Liver (tissue), 9 donors: ENCODE measurements around the gene TNC. TPM values are rescaled to one million over a fixed set of nuclear protein-coding genes. Genes with fewer than 3 reads are reported as not detected.

Experiments used
- DNase-seq: peaks from one replicate; pipeline ENCODE4 v3.0.0-alpha.2; 2017; ENCODE audit warnings: low spot score
- H3K27ac ChIP-seq, 2 donors: one replicate each; pipeline ENCODE4 v1.7.0; 2013; ENCODE audit warnings: inconsistent platforms in 2 of 2, low read length in 2 of 2, control low read depth in 1 of 2, low read depth in 1 of 2, mild to moderate bottlenecking in 1 of 2
- H3K27me3 ChIP-seq, 4 donors: one replicate each; pipeline versions ENCODE4 v1.6.1 to v1.7.0; 2013; ENCODE audit warnings: low read length in 3 of 4, inconsistent platforms in 1 of 4, mild to moderate bottlenecking in 1 of 4, moderate library complexity in 1 of 4; ENCODE audit not compliant: control insufficient read depth in 4 of 4, insufficient read depth in 4 of 4
- H3K36me3 ChIP-seq, 4 donors: one replicate each; pipeline versions ENCODE4 v1.6.1 to v1.7.0; 2013; ENCODE audit warnings: low read length in 3 of 4, mild to moderate bottlenecking in 3 of 4, low read depth in 1 of 4, moderate library complexity in 1 of 4; ENCODE audit not compliant: control insufficient read depth in 4 of 4, insufficient read depth in 3 of 4
- H3K4me1 ChIP-seq, 4 donors: one replicate each; pipeline versions ENCODE4 v1.6.1 to v1.7.0; 2013; ENCODE audit warnings: low read length in 3 of 4, mild to moderate bottlenecking in 3 of 4, moderate library complexity in 1 of 4; ENCODE audit not compliant: control insufficient read depth in 4 of 4, insufficient read depth in 4 of 4
- H3K4me3 ChIP-seq, 3 donors: one replicate each; pipeline versions ENCODE4 v1.6.1 to v1.7.0; 2013; ENCODE audit warnings: low read length in 3 of 3, control low read depth in 1 of 3, low read depth in 1 of 3, mild to moderate bottlenecking in 1 of 3
- H3K9ac ChIP-seq, 2 donors: one replicate each; pipeline ENCODE4 v1.7.0; 2013; ENCODE audit warnings: low read length in 2 of 2, mild to moderate bottlenecking in 2 of 2, moderate library complexity in 2 of 2, control low read depth in 1 of 2, low read depth in 1 of 2
- H3K9me3 ChIP-seq, 4 donors: one replicate each; pipeline versions ENCODE4 v1.6.1 to v1.7.0; 2013; ENCODE audit warnings: low read length in 3 of 4; ENCODE audit not compliant: control insufficient read depth in 4 of 4
- ATF3 ChIP-seq: IDR thresholded peaks from 2 replicates; pipeline ENCODE4 v1.6.1; 2016; ENCODE audit warnings: antibody characterized with exemption
- CTCF ChIP-seq: fragments of 150-350 bp; IDR thresholded peaks from 2 replicates; pipeline ENCODE4 v1.5.1; 2017; ENCODE audit warnings: improper control_type of control experiment, low read depth, low read length; ENCODE audit not compliant: missing input control
- EGR1 ChIP-seq, 2 donors: IDR thresholded peaks; 2 replicates each; pipeline ENCODE4 v1.6.1; 2016 to 2018; ENCODE audit warnings: antibody characterized with exemption in 2 of 2, low read depth in 2 of 2
- FOXA1 ChIP-seq: IDR thresholded peaks from 2 replicates; pipeline ENCODE4 v1.6.1; 2016; ENCODE audit warnings: antibody characterized with exemption
- FOXA2 ChIP-seq: IDR thresholded peaks from 2 replicates; pipeline ENCODE4 v1.6.1; 2016; ENCODE audit warnings: antibody characterized with exemption
- GABPA ChIP-seq, 2 donors: IDR thresholded peaks in 1 of 2; conservative IDR thresholded peaks in 1 of 2; 2 replicates each; pipeline ENCODE4 v1.6.1; 2016; ENCODE audit warnings: antibody characterized with exemption in 2 of 2, mild to moderate bottlenecking in 1 of 2, moderate library complexity in 1 of 2
- HNF4A ChIP-seq, 2 donors: conservative IDR thresholded peaks; 2 replicates each; pipeline ENCODE4 v1.6.1; 2016; ENCODE audit warnings: antibody characterized with exemption in 2 of 2, mild to moderate bottlenecking in 2 of 2
- HNF4G ChIP-seq: IDR thresholded peaks from 2 replicates; pipeline ENCODE4 v1.6.1; 2016; ENCODE audit warnings: antibody characterized with exemption
- JUND ChIP-seq, 2 donors: IDR thresholded peaks; 2 replicates each; pipeline ENCODE4 v1.6.1; 2016; ENCODE audit warnings: antibody characterized with exemption in 2 of 2
- MAX ChIP-seq: IDR thresholded peaks from 2 replicates; pipeline ENCODE4 v1.6.1; 2016; ENCODE audit warnings: antibody characterized with exemption
- NR2F2 ChIP-seq: IDR thresholded peaks from 2 replicates; pipeline ENCODE4 v1.6.1; 2016; ENCODE audit warnings: antibody characterized with exemption
- RAD21 ChIP-seq, 2 donors: IDR thresholded peaks; 2 replicates each; pipeline ENCODE4 v1.6.1; 2016; ENCODE audit warnings: antibody characterized with exemption in 2 of 2, mild to moderate bottlenecking in 2 of 2
- REST ChIP-seq: IDR thresholded peaks from 2 replicates; pipeline ENCODE4 v1.6.1; 2016; ENCODE audit warnings: antibody characterized with exemption, mild to moderate bottlenecking
- RXRA ChIP-seq, 2 donors: IDR thresholded peaks; 2 replicates each; pipeline ENCODE4 v1.6.1; 2017 to 2018; ENCODE audit warnings: antibody characterized with exemption in 2 of 2, mild to moderate bottlenecking in 1 of 2
- SP1 ChIP-seq: IDR thresholded peaks from 2 replicates; pipeline ENCODE4 v1.6.1; 2018; ENCODE audit warnings: antibody characterized with exemption, mild to moderate bottlenecking
- YY1 ChIP-seq: IDR thresholded peaks from 2 replicates; pipeline ENCODE4 v1.6.1; 2016; ENCODE audit warnings: antibody characterized with exemption, mild to moderate bottlenecking
- ZBTB33 ChIP-seq: IDR thresholded peaks from 2 replicates; pipeline ENCODE4 v1.6.1; 2016; ENCODE audit warnings: antibody characterized with exemption
- WGBS: extraction: QIAGEN DNeasy Blood & Tissue Kit; methylation state at CpG from one replicate; pipeline ENCODE4 v1.1.7; 2013; 5-methylcytosine and 5-hydroxymethylcytosine counted together
- polyA plus RNA-seq, 2 donors: library from polyadenylated mRNA; stranded (reverse) in 1 of 2; unstranded in 1 of 2; fragments of 200-250 nt in 1 of 2; fragments of >200 nt in 1 of 2; fragmentation: Nextera tagmentation in 1 of 2; extraction: Ambion mirVana in 1 of 2; gene quantifications; one replicate each; pipeline versions ENCODE4 v1.2.1 to v1.2.3, GENCODE V29; 2013 to 2015
- total RNA-seq, 2 donors: library from RNA; depleted of rRNA; stranded (reverse); fragments of >200 nt; gene quantifications; one replicate each; pipeline ENCODE4 v1.2.3, GENCODE V29; 2014
- donor health status: healthy.
- donor health status: healthy.
- donor health status: healthy.
- donor health status: healthy.
- donor health status: healthy.

Gene TNC
- total and polyA plus RNA-seq, 4 donors, result 0.19 to 6.3 (median 1.8) TPM

GRCh38 chr9:115148721-115149120 lies 30.8 kb upstream of the TNC start:
- H3K27ac ChIP-seq, result no peak overlapping the region
- no peaks in the 10 kb centered on the region for H3K4me1 ChIP-seq
- no peaks in the 10 kb centered on the region for H3K9me3 ChIP-seq
- TF ChIP-seq RAD21 (IDR thresholded peaks at IDR 0.05), result no peak
- no peak for TF ChIP-seq FOXA2
- no peak for TF ChIP-seq RXRA (IDR thresholded peaks at IDR 0.05)
- TF ChIP-seq CTCF, result no peak
- TF ChIP-seq NR2F2, result no peak
- no peak for TF ChIP-seq YY1
- TF ChIP-seq GABPA (IDR thresholded peaks at IDR 0.05 in 1 of 2, conservative IDR thresholded peaks at IDR 0.05 in 1 of 2), result no peak
- TF ChIP-seq ZBTB33, result no peak
- TF ChIP-seq JUND (IDR thresholded peaks at IDR 0.05), result no peak
- TF ChIP-seq REST, result no peak
- TF ChIP-seq MAX, result no peak
- no peak for TF ChIP-seq HNF4G
- TF ChIP-seq HNF4A (conservative IDR thresholded peaks at IDR 0.05), result no peak
- TF ChIP-seq SP1, result no peak
- no peak for TF ChIP-seq FOXA1
- no peak for TF ChIP-seq ATF3
- DNase-seq, result no peak
- no peaks in the 10 kb centered on the region for H3K36me3 ChIP-seq
- H3K9ac ChIP-seq, result no peak overlapping the region
- H3K27me3 ChIP-seq, result no peaks in the 10 kb centered on the region
- 62% methylated on average over 3 of the region's 3 CpGs for WGBS
- H3K4me3 ChIP-seq, result no peak overlapping the region

GRCh38 chr9:115146581-115147021 lies 28.6 kb upstream of the TNC start:
- Histone ChIP-seq H3K9ac (no peak overlapping the region), H3K9me3 (peaks cover 0 to 8% (median 0%) of the 10 kb centered on the region in 4 donors), H3K27ac (no peak overlapping the region)
- TF ChIP-seq EGR1 (IDR thresholded peaks at IDR 0.05; ENCODE audit: low read depth in 2 of 2) (no peak), NR2F2 (peak; percentile 38), SP1 (peak; percentile 18), RAD21 (IDR thresholded peaks at IDR 0.05) (no peak), ZBTB33 (no peak), CTCF (no peak), HNF4A (conservative IDR thresholded peaks at IDR 0.05) (no peak), GABPA (IDR thresholded peaks at IDR 0.05 in 1 of 2, conservative IDR thresholded peaks at IDR 0.05 in 1 of 2) (no peak), MAX (no peak), JUND (IDR thresholded peaks at IDR 0.05) (no peak), RXRA (IDR thresholded peaks at IDR 0.05) (peak; percentile 21 to 47), FOXA1 (no peak)

More at GRCh38 chr9:115146581-115147021, 28.6 kb upstream of the TNC start:
- no peaks in the 10 kb centered on the region for H3K4me1 ChIP-seq
- no peak overlapping the region for H3K4me3 ChIP-seq
- no peaks in the 10 kb centered on the region for H3K36me3 ChIP-seq
- DNase-seq, result no peak
- 76% methylated on average over 4 of the region's 4 CpGs for whole genome bisulfite sequencing
- H3K27me3 ChIP-seq, result no peaks in the 10 kb centered on the region
